ENCODE results near the gene TBC1D22B.

DNA sequence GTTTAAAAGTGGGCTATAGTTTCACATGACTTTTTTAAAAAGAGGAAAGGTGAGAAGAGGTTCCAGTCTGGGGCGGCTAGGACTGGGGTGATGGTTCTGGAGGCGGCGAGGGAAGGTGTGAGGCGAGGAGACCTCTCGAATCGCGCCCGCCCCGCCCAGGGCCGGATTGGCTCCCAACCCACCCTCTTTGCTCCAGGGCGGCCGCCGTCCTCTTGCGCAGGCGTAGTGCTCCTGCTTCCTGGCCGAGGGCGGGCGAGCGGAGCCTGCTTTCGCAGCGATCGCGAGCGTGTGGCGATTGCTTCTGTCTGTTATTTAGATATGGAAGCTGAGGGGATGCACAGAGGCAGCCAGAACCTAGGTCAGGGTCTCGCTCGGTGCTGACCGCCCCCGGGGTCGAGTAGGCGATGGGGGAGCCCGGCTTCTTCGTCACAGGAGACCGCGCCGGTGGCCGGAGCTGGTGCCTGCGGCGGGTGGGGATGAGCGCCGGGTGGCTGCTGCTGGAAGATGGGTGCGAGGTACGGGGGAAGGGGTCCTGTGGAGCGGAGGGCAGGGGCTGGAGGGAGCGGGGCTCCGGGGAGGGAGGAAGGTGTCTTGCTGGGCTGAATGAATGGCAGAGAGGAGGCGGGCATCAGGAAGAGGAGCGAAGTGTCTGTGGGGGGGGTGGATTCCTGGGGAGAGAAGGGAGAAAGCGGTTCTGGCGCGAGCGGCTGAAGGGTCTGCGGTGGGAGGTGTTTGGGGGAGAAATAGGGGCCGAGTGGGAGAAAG lies 96.4 kb downstream of the TBC1D22B start, which contains the start of gene RNF8:
- no peak for TF ChIP-seq EP300 (IDR thresholded peaks at IDR 0.05)
- TF ChIP-seq, protein P1, sequence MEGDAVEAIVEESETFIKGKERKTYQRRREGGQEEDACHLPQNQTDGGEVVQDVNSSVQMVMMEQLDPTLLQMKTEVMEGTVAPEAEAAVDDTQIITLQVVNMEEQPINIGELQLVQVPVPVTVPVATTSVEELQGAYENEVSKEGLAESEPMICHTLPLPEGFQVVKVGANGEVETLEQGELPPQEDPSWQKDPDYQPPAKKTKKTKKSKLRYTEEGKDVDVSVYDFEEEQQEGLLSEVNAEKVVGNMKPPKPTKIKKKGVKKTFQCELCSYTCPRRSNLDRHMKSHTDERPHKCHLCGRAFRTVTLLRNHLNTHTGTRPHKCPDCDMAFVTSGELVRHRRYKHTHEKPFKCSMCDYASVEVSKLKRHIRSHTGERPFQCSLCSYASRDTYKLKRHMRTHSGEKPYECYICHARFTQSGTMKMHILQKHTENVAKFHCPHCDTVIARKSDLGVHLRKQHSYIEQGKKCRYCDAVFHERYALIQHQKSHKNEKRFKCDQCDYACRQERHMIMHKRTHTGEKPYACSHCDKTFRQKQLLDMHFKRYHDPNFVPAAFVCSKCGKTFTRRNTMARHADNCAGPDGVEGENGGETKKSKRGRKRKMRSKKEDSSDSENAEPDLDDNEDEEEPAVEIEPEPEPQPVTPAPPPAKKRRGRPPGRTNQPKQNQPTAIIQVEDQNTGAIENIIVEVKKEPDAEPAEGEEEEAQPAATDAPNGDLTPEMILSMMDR (IDR thresholded peaks at IDR 0.05) = no peak
- peak in 1 of 2 donors; percentile 42 for TF ChIP-seq POLR2A (IDR thresholded peaks at IDR 0.05)
- TF ChIP-seq POLR2AphosphoS5 (IDR thresholded peaks at IDR 0.05) = peak in 3 of 4 donors; percentile 69 to 80 (median 72)
